ENCODE results near the gene SLC45A1. TPM values are rescaled to one million over a fixed set of nuclear protein-coding genes. Genes with fewer than 3 reads are reported as not detected.
A peak's percentile ranks its signal among the peaks of the same experiment; 100 is the strongest.

Gene SLC45A1
- total RNA-seq, 6 donors from 2014 or later = 0.91 to 1.4 (median 1.0) TPM; not detected in 2

DNA sequence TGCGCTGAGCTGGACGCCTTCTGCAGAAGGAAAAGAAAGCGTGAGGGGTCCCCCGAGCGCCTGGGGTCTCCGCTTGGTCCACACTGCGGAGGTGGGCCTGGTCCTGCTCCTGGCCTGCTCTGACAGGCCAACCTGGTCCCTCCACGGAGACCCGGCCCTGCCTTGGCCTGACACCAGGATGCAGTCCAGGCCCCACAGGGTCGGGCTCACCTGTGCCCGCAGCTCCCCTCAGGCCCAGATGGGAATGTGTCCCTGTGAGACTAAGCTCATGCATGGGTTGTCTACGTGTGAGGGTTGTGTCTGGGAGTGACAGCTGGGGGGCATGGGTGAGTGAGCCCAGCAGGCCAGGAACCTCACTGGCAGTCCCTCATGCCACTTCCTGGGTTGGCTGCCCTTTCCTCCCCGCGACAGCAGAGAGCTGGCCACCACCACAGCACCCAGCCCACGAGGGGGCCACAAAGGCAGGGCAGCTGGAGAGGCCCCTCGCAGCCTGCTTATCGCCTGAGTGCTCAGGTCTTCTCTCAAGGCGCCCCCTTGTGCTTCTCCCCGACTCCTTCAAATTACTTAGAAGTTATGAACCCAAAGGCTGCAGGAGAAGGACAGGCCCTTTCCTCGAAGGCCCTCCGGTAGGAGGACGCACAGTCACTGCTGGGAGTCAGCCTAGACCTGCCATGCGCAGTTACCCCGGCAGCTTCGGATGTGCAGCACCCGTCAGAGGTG lies 41.1 kb downstream of the SLC45A1 start:
- H3K4me3 ChIP-seq = no peak overlapping the region
- WGBS, 2 donors = 88 to 94% methylated on average over 16 to 22 of the region's 26 CpGs
- H3K4me1 ChIP-seq = peaks cover 10 to 13% (median 10%) of the 10 kb centered on the region in 4 donors
- H3K9me3 ChIP-seq = no peaks in the 10 kb centered on the region
- TF ChIP-seq POLR2A (IDR thresholded peaks at IDR 0.05) (no peak), POLR2AphosphoS5 (IDR thresholded peaks at IDR 0.05) (no peak), EP300 (IDR thresholded peaks at IDR 0.05) (no peak)
- TF ChIP-seq, protein P1, sequence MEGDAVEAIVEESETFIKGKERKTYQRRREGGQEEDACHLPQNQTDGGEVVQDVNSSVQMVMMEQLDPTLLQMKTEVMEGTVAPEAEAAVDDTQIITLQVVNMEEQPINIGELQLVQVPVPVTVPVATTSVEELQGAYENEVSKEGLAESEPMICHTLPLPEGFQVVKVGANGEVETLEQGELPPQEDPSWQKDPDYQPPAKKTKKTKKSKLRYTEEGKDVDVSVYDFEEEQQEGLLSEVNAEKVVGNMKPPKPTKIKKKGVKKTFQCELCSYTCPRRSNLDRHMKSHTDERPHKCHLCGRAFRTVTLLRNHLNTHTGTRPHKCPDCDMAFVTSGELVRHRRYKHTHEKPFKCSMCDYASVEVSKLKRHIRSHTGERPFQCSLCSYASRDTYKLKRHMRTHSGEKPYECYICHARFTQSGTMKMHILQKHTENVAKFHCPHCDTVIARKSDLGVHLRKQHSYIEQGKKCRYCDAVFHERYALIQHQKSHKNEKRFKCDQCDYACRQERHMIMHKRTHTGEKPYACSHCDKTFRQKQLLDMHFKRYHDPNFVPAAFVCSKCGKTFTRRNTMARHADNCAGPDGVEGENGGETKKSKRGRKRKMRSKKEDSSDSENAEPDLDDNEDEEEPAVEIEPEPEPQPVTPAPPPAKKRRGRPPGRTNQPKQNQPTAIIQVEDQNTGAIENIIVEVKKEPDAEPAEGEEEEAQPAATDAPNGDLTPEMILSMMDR (IDR thresholded peaks at IDR 0.05) = no peak
- peak overlapping the region in 1 of 4 donors; percentile 34 for H3K27ac ChIP-seq
- DNase-seq (no peak), ATAC-seq (ENCODE audit: low FRiP score in 2 of 2) (no peak)
- H3K27me3 ChIP-seq = no peaks in the 10 kb centered on the region
- peaks cover 60 to 100% (median 95%) of the 10 kb centered on the region in 4 donors for H3K36me3 ChIP-seq

DNA sequence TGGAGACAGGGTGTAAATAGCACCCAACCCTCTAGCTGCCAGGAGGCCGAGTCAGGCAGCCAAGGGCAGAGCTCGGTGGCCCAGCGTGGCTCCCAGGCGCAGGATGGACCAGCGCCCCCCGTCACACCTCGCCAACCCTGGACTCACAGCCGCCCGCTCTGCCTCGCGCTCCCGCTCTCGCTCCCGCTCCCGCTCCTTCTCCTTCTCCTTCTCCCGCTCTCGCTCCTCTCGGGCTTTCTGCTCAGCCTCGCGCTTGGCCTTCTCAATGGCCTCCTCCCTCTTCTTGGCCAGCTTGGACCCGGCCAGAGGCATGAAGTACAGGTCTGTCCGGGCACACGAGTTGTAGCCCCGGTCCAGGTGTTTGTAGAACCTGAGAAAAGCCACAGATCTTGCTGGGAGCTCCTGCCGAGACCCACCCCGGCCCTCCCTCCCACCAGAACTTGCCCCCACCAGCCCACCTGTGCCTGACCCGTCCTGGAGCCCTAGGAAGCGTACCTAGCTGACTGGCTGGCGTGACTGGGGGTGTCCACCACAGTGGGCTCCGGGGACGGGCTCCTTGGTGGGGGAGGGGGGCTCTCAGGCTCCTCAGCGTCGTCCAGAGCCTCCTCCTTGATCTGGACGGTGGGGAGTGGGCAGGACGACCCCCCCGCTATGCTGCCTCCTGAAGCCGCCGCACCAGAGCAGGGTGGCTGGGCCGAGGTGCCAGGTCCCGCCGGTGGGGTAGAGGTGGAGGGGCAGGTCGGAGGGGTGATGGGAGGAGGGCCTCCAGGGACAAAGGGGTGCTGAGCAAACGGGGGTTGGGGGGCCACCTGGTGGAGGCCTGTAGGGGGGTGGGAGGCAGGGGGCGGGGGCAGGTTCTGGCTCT lies 41.9 kb downstream of the SLC45A1 start:
- H3K27me3 ChIP-seq = no peaks in the 10 kb centered on the region
- H3K36me3 ChIP-seq = peaks cover 60 to 99% (median 95%) of the 10 kb centered on the region in 4 donors
- no peak for TF ChIP-seq EP300 (IDR thresholded peaks at IDR 0.05)
- TF ChIP-seq, protein P1 (IDR thresholded peaks at IDR 0.05) = no peak
- TF ChIP-seq POLR2A (IDR thresholded peaks at IDR 0.05) = no peak
- TF ChIP-seq POLR2AphosphoS5 (IDR thresholded peaks at IDR 0.05) = no peak
- peaks cover 17 to 21% (median 18%) of the 10 kb centered on the region in 4 donors for H3K4me1 ChIP-seq
- DNase-seq (peak in 1 of 2 donors; percentile 70), ATAC-seq (ENCODE audit: low FRiP score in 2 of 2) (no peak)
- H3K9me3 ChIP-seq = no peaks in the 10 kb centered on the region
- no peak overlapping the region for H3K4me3 ChIP-seq
- WGBS, 2 donors = 94 to 95% methylated on average over 28 to 41 of the region's 44 CpGs
- peak overlapping the region in 1 of 4 donors; percentile 34 for H3K27ac ChIP-seq

DNA sequence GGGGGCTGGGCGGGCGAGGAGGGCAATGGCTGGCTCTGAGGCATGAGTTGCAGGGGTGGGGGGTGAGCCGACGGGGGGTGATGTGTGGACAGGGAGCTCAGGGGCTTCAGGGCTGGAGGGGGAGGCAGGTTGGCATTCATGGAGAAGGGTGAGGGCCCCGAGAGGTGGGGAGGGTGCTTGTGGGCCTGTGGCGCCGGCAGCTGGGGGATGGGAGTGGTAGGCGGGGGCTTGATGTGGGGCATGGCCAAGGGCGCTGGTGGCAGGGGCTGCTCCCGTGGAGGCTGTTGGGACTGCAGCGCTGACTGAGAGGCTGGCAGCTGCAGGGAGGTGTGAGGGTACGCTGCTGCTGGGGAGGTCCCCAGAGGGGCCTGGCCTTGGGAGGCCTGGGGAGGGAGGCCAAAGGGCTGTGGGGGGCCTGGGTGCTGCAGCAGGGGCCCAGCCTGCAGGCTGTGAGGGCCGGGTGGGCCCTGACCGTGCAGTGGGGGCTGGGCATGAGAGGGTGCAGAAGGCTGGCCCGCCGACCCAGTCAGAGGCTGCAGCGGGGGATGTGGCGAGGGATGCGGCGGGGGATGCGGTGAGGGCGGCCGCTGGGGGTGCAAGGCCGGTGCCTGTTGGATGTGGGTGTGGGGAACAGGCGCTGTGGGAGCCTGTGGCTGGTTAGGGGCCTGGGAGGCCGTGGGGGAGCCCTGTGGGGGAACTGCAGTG lies 42.7 kb downstream of the SLC45A1 start:
- no peak for ATAC-seq (ENCODE audit: low FRiP score in 2 of 2)
- no peaks in the 10 kb centered on the region for H3K9me3 ChIP-seq
- H3K4me1 ChIP-seq = peaks cover 20 to 24% (median 23%) of the 10 kb centered on the region in 4 donors
- no peaks in the 10 kb centered on the region for H3K27me3 ChIP-seq
- TF ChIP-seq, protein P1 (IDR thresholded peaks at IDR 0.05) = no peak
- no peak for TF ChIP-seq POLR2AphosphoS5 (IDR thresholded peaks at IDR 0.05)
- TF ChIP-seq EP300 (IDR thresholded peaks at IDR 0.05) = no peak
- TF ChIP-seq POLR2A (IDR thresholded peaks at IDR 0.05) = no peak
- no peak overlapping the region for H3K27ac ChIP-seq
- H3K36me3 ChIP-seq = peaks cover 55 to 99% (median 95%) of the 10 kb centered on the region in 4 donors
- WGBS, 2 donors = 94 to 95% methylated on average over 23 to 24 of the region's 26 CpGs
- peak in 1 of 2 donors; percentile 73 for DNase-seq
- H3K4me3 ChIP-seq = no peak overlapping the region

DNA sequence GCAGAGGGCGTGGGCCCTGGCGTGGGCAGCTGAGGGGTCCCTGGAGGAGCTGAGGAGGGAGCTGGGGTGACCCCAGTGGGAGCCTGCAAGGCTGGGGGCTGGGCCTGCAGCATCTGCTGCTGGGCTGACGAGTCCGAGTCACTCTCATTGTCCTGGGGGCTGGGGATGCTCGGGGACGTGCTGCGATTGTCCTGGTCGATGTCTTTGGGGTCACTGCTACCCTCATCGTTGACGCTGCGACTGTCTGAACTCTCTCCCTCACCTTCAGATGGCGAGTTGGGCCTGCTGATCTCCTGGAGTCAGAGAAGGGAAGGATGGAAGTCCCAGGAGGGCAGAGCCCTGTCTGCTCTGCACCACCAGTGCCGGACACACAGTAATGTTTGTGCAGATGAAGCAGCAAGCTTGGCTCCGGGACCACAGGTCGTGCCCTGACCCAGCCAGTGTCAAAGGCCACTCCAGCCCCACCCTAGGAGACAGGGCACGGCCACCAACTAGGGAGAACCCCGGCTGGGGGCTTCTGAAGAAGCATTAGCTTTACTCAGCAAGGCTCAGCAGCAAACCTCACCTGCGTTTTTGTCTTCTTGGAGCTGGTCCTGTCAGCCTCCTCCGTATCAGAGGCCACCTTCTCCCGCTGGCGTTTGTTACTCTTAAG lies 43.4 kb downstream of the SLC45A1 start:
- no peaks in the 10 kb centered on the region for H3K27me3 ChIP-seq
- 89 to 94% methylated on average over 8 to 21 of the region's 21 CpGs for WGBS, 2 donors
- DNase-seq (peak in 1 of 2 donors; percentile 36), ATAC-seq (ENCODE audit: low FRiP score in 2 of 2) (no peak)
- H3K36me3 ChIP-seq = peaks cover 48 to 97% (median 95%) of the 10 kb centered on the region in 4 donors
- no peak overlapping the region for H3K27ac ChIP-seq
- TF ChIP-seq POLR2AphosphoS5 (IDR thresholded peaks at IDR 0.05) = no peak
- no peak for TF ChIP-seq POLR2A (IDR thresholded peaks at IDR 0.05)
- no peak for TF ChIP-seq EP300 (IDR thresholded peaks at IDR 0.05)
- TF ChIP-seq, protein P1 (IDR thresholded peaks at IDR 0.05) = no peak
- peaks cover 20 to 26% (median 23%) of the 10 kb centered on the region in 4 donors for H3K4me1 ChIP-seq
- no peak overlapping the region for H3K4me3 ChIP-seq
- no peaks in the 10 kb centered on the region for H3K9me3 ChIP-seq

Measured in upper lobe of left lung (tissue), 6 donors.